Liver (tissue), 9 donors: ENCODE measurements around the gene TMEM176A. TPM values are rescaled to one million over a fixed set of nuclear protein-coding genes. Genes with fewer than 3 reads are reported as not detected.

Source experiments
- DNase-seq: peaks from one replicate; pipeline ENCODE4 v3.0.0-alpha.2; 2017; ENCODE audit warnings: low spot score
- H3K27ac ChIP-seq, 2 donors: one replicate each; pipeline ENCODE4 v1.7.0; 2013; ENCODE audit warnings: inconsistent platforms in 2 of 2, low read length in 2 of 2, control low read depth in 1 of 2, low read depth in 1 of 2, mild to moderate bottlenecking in 1 of 2
- H3K27me3 ChIP-seq, 4 donors: one replicate each; pipeline versions ENCODE4 v1.6.1 to v1.7.0; 2013; ENCODE audit warnings: low read length in 3 of 4, inconsistent platforms in 1 of 4, mild to moderate bottlenecking in 1 of 4, moderate library complexity in 1 of 4; ENCODE audit not compliant: control insufficient read depth in 4 of 4, insufficient read depth in 4 of 4
- H3K36me3 ChIP-seq, 4 donors: one replicate each; pipeline versions ENCODE4 v1.6.1 to v1.7.0; 2013; ENCODE audit warnings: low read length in 3 of 4, mild to moderate bottlenecking in 3 of 4, low read depth in 1 of 4, moderate library complexity in 1 of 4; ENCODE audit not compliant: control insufficient read depth in 4 of 4, insufficient read depth in 3 of 4
- H3K4me1 ChIP-seq, 4 donors: one replicate each; pipeline versions ENCODE4 v1.6.1 to v1.7.0; 2013; ENCODE audit warnings: low read length in 3 of 4, mild to moderate bottlenecking in 3 of 4, moderate library complexity in 1 of 4; ENCODE audit not compliant: control insufficient read depth in 4 of 4, insufficient read depth in 4 of 4
- H3K4me3 ChIP-seq, 3 donors: one replicate each; pipeline versions ENCODE4 v1.6.1 to v1.7.0; 2013; ENCODE audit warnings: low read length in 3 of 3, control low read depth in 1 of 3, low read depth in 1 of 3, mild to moderate bottlenecking in 1 of 3
- H3K9ac ChIP-seq, 2 donors: one replicate each; pipeline ENCODE4 v1.7.0; 2013; ENCODE audit warnings: low read length in 2 of 2, mild to moderate bottlenecking in 2 of 2, moderate library complexity in 2 of 2, control low read depth in 1 of 2, low read depth in 1 of 2
- H3K9me3 ChIP-seq, 4 donors: one replicate each; pipeline versions ENCODE4 v1.6.1 to v1.7.0; 2013; ENCODE audit warnings: low read length in 3 of 4; ENCODE audit not compliant: control insufficient read depth in 4 of 4
- CTCF ChIP-seq: fragments of 150-350 bp; IDR thresholded peaks from 2 replicates; pipeline ENCODE4 v1.5.1; 2017; ENCODE audit warnings: improper control_type of control experiment, low read depth, low read length; ENCODE audit not compliant: missing input control
- EGR1 ChIP-seq, 2 donors: IDR thresholded peaks; 2 replicates each; pipeline ENCODE4 v1.6.1; 2016 to 2018; ENCODE audit warnings: antibody characterized with exemption in 2 of 2, low read depth in 2 of 2
- FOXA1 ChIP-seq: IDR thresholded peaks from 2 replicates; pipeline ENCODE4 v1.6.1; 2016; ENCODE audit warnings: antibody characterized with exemption
- MAX ChIP-seq: IDR thresholded peaks from 2 replicates; pipeline ENCODE4 v1.6.1; 2016; ENCODE audit warnings: antibody characterized with exemption
- NR2F2 ChIP-seq: IDR thresholded peaks from 2 replicates; pipeline ENCODE4 v1.6.1; 2016; ENCODE audit warnings: antibody characterized with exemption
- RAD21 ChIP-seq, 2 donors: IDR thresholded peaks; 2 replicates each; pipeline ENCODE4 v1.6.1; 2016; ENCODE audit warnings: antibody characterized with exemption in 2 of 2, mild to moderate bottlenecking in 2 of 2
- REST ChIP-seq: IDR thresholded peaks from 2 replicates; pipeline ENCODE4 v1.6.1; 2016; ENCODE audit warnings: antibody characterized with exemption, mild to moderate bottlenecking
- SP1 ChIP-seq: IDR thresholded peaks from 2 replicates; pipeline ENCODE4 v1.6.1; 2018; ENCODE audit warnings: antibody characterized with exemption, mild to moderate bottlenecking
- TAF1 ChIP-seq: conservative IDR thresholded peaks from 2 replicates; pipeline ENCODE4 v1.6.1; 2016; ENCODE audit warnings: antibody characterized with exemption, mild to moderate bottlenecking
- YY1 ChIP-seq: IDR thresholded peaks from 2 replicates; pipeline ENCODE4 v1.6.1; 2016; ENCODE audit warnings: antibody characterized with exemption, mild to moderate bottlenecking
- WGBS: extraction: QIAGEN DNeasy Blood & Tissue Kit; methylation state at CpG from one replicate; pipeline ENCODE4 v1.1.7; 2013; 5-methylcytosine and 5-hydroxymethylcytosine counted together
- polyA plus RNA-seq, 2 donors: library from polyadenylated mRNA; stranded (reverse) in 1 of 2; unstranded in 1 of 2; fragments of 200-250 nt in 1 of 2; fragments of >200 nt in 1 of 2; fragmentation: Nextera tagmentation in 1 of 2; extraction: Ambion mirVana in 1 of 2; gene quantifications; one replicate each; pipeline versions ENCODE4 v1.2.1 to v1.2.3, GENCODE V29; 2013 to 2015
- total RNA-seq, 2 donors: library from RNA; depleted of rRNA; stranded (reverse); fragments of >200 nt; gene quantifications; one replicate each; pipeline ENCODE4 v1.2.3, GENCODE V29; 2014
- donor health status: healthy.
- donor health status: healthy.
- donor health status: healthy.
- donor health status: healthy.
- donor health status: healthy.

Gene TMEM176A
- total and polyA plus RNA-seq, 4 donors, result 346 to 703 (median 539) TPM

- TF ChIP-seq CTCF, result no peak
- no peak for TF ChIP-seq SP1
- no peak for TF ChIP-seq EGR1 (IDR thresholded peaks at IDR 0.05; ENCODE audit: low read depth in 2 of 2)
These were observed 6.9 kb upstream of the TMEM176A start (continued) for GRCh38 chr7:150793569-150794238.

GRCh38 chr7:150797661-150798060 is 2.9 kb upstream of the TMEM176A start:
- Histone ChIP-seq H3K27ac (peak overlapping the region in 1 of 2 donors; percentile 39), H3K36me3 (peaks cover 3 to 35% (median 30%) of the 10 kb centered on the region in 4 donors), H3K9me3 (no peaks in the 10 kb centered on the region), H3K4me1 (peaks cover 0 to 29% (median 11%) of the 10 kb centered on the region in 4 donors), H3K4me3 (peak overlapping the region in 2 of 3 donors; percentile 74 to 90), H3K9ac (peak overlapping the region; percentile 1 to 90), H3K27me3 (no peaks in the 10 kb centered on the region)
- DNase-seq, result no peak
- 37% methylated on average over 4 of the region's 4 CpGs for WGBS
- no peak for TF ChIP-seq NR2F2
- TF ChIP-seq TAF1, result no peak
- peak; percentile 33 for TF ChIP-seq YY1
- TF ChIP-seq REST, result no peak
- TF ChIP-seq MAX, result no peak
- TF ChIP-seq RAD21 (IDR thresholded peaks at IDR 0.05), result no peak
- no peak for TF ChIP-seq FOXA1

- H3K9ac ChIP-seq, result peak overlapping the region; percentile 89 to 100
- peaks cover 3 to 35% (median 29%) of the 10 kb centered on the region in 4 donors for H3K36me3 ChIP-seq
- H3K27me3 ChIP-seq, result no peaks in the 10 kb centered on the region
- peak overlapping the region; percentile 74 to 93 (median 90) for H3K4me3 ChIP-seq
- DNase-seq, result no peak
- 32% methylated on average over 3 of the region's 3 CpGs for WGBS
- H3K9me3 ChIP-seq, result no peaks in the 10 kb centered on the region
- TF ChIP-seq YY1 (peak; percentile 36), SP1 (no peak)
- H3K27ac ChIP-seq, result peak overlapping the region; percentile 95 to 97
- peaks cover 2 to 43% (median 19%) of the 10 kb centered on the region in 4 donors for H3K4me1 ChIP-seq
These were observed 1.4 kb upstream of the TMEM176A start for GRCh38 chr7:150799156-150799555.
